GM23248 (cell line): ENCODE results near the gene C1QBP.

ENCODE experiments used
- EZH2 ChIP-seq: fragments of 200-600 bp; sonication (generic); IDR thresholded peaks from 2 replicates; pipeline ENCODE4 v1.6.1; 2018; ENCODE audit warnings: antibody characterized with exemption, mild to moderate bottlenecking; ENCODE audit not compliant: insufficient read depth, poor library complexity, severe bottlenecking
- EZH2phosphoT487 ChIP-seq: fragments of 200-600 bp; sonication (generic); IDR thresholded peaks from 2 replicates; pipeline ENCODE4 v1.6.1; 2018; ENCODE audit warnings: antibody characterized with exemption, moderate library complexity, mild to moderate bottlenecking, low read depth; ENCODE audit not compliant: insufficient read depth

- TF ChIP-seq EZH2 (no peak), EZH2phosphoT487 (no peak)
Measured at GRCh38 chr17:5464717-5465507, 26.0 kb upstream of the C1QBP start.
